MM.1S (cell line): ENCODE measurements around the gene SYTL2.
"Not testable (repeated sequence)": the region's sequence is repeated elsewhere in the genome, so short reads cannot be mapped to it uniquely, and the experiment has no call there.

Experiments used
- DNase-seq: peaks from one replicate; pipeline ENCODE4 v3.0.0-alpha.2; 2015
- H2AFZ ChIP-seq: fragments of 300-600 bp; sonication (generic); 2 replicates; pipeline ENCODE4 v1.6.0; 2016; ENCODE audit warnings: antibody characterized with exemption, low read length
- H3F3A ChIP-seq: fragments of 300-600 bp; sonication (generic); 2 replicates; pipeline ENCODE4 v1.6.1; 2016; ENCODE audit warnings: mild to moderate bottlenecking, antibody characterized with exemption, low read length, moderate library complexity, mixed read lengths; ENCODE audit not compliant: insufficient read depth
- H3K27ac ChIP-seq: fragments of 300-600 bp; sonication (generic); 2 replicates; pipeline ENCODE4 v1.5.1; 2016; ENCODE audit warnings: mild to moderate bottlenecking, low read length
- H3K27me3 ChIP-seq: fragments of 300-600 bp; sonication (generic); replicated peaks from 2 replicates; pipeline ENCODE4 v1.6.0; 2016; ENCODE audit warnings: low read length; ENCODE audit not compliant: insufficient read depth
- H3K36me3 ChIP-seq: fragments of 300-600 bp; sonication (generic); replicated peaks from 2 replicates; pipeline ENCODE4 v1.6.1; 2016; ENCODE audit warnings: mild to moderate bottlenecking, low read length, mixed read lengths; ENCODE audit not compliant: insufficient read depth
- H3K4me1 ChIP-seq: fragments of 300-600 bp; sonication (generic); 2 replicates; pipeline ENCODE4 v1.6.1; 2016; ENCODE audit warnings: low read length, mixed read lengths
- H3K4me2 ChIP-seq: fragments of 300-600 bp; sonication (generic); 2 replicates; pipeline ENCODE4 v1.6.0; 2016; ENCODE audit warnings: low read depth, low read length
- H3K4me3 ChIP-seq: fragments of 300-600 bp; sonication (generic); 2 replicates; pipeline ENCODE4 v1.5.1; 2016; ENCODE audit warnings: low read length, mixed read lengths
- H3K79me2 ChIP-seq: fragments of 300-600 bp; sonication (generic); 2 replicates; pipeline ENCODE4 v1.6.1; 2016; ENCODE audit warnings: mixed run types, low read length, mixed read lengths
- H3K9ac ChIP-seq: fragments of 300-600 bp; sonication (generic); 2 replicates; pipeline ENCODE4 v1.6.1; 2016; ENCODE audit warnings: low read length, mixed read lengths
- H3K9me2 ChIP-seq: fragments of 300-600 bp; sonication (generic); replicated peaks from 2 replicates; pipeline ENCODE4 v1.6.1; 2016; ENCODE audit warnings: mild to moderate bottlenecking, low read length, mixed read lengths; ENCODE audit not compliant: insufficient read depth
- H3K9me3 ChIP-seq: fragments of 300-600 bp; sonication (generic); replicated peaks from 2 replicates; pipeline ENCODE4 v1.6.1; 2016; ENCODE audit warnings: mild to moderate bottlenecking, low read length, mixed read lengths; ENCODE audit not compliant: insufficient read depth
- H4K20me1 ChIP-seq: fragments of 300-600 bp; sonication (generic); 2 replicates; pipeline ENCODE4 v1.6.1; 2016; ENCODE audit warnings: mild to moderate bottlenecking, low read length, moderate library complexity, mixed read lengths; ENCODE audit not compliant: insufficient read depth
- EZH2 ChIP-seq: fragments of 300-600 bp; sonication (generic); optimal IDR thresholded peaks from 2 replicates; pipeline ENCODE3; 2017; ENCODE audit warnings: low read depth, mild to moderate bottlenecking, antibody characterized with exemption, low read length, mixed read lengths
- EZH2phosphoT487 ChIP-seq: fragments of 300-600 bp; sonication (generic); IDR thresholded peaks from 2 replicates; pipeline ENCODE4 v1.6.1; 2018; ENCODE audit warnings: antibody characterized with exemption, low read length
- TF ChIP-seq, protein P1 (sequence below): fragments of 300-600 bp; sonication (generic); IDR thresholded peaks from 2 replicates; pipeline ENCODE4 v1.5.1; 2016; ENCODE audit warnings: antibody characterized with exemption, low read length, mixed read lengths

Gene SYTL2

DNA sequence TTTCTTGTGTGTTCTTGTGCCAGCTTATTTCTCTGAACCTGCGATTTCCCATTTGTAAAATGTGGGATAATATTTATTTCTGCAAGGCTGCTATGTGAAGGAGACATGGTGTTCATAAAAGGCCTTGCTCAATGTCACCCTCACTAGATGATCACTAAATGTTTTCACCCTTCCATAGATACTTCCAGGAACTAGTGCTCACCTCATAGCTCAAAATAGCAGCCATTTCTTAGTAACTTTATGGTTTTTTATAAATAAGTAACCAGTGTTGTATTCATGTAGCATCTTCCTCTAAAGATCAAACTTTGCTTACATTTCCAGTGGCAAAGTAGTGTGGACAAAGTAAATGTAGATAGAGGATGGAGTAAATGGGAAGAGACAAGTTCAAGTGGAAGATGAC lies 23.8 kb downstream of the SYTL2 start:
- TF ChIP-seq EZH2 (no peak), EZH2phosphoT487 (no peak)
- TF ChIP-seq, protein P1, sequence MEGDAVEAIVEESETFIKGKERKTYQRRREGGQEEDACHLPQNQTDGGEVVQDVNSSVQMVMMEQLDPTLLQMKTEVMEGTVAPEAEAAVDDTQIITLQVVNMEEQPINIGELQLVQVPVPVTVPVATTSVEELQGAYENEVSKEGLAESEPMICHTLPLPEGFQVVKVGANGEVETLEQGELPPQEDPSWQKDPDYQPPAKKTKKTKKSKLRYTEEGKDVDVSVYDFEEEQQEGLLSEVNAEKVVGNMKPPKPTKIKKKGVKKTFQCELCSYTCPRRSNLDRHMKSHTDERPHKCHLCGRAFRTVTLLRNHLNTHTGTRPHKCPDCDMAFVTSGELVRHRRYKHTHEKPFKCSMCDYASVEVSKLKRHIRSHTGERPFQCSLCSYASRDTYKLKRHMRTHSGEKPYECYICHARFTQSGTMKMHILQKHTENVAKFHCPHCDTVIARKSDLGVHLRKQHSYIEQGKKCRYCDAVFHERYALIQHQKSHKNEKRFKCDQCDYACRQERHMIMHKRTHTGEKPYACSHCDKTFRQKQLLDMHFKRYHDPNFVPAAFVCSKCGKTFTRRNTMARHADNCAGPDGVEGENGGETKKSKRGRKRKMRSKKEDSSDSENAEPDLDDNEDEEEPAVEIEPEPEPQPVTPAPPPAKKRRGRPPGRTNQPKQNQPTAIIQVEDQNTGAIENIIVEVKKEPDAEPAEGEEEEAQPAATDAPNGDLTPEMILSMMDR = no peak
- Histone ChIP-seq H3K27ac (no peak overlapping the region), H3F3A (no peaks in the 10 kb centered on the region), H2AFZ (no peak overlapping the region), H3K9me2 (no peaks in the 10 kb centered on the region), H3K27me3 (no peaks in the 10 kb centered on the region), H3K9ac (no peak overlapping the region), H3K4me3 (no peak overlapping the region), H4K20me1 (no peaks in the 10 kb centered on the region), H3K4me2 (no peak overlapping the region), H3K4me1 (no peaks in the 10 kb centered on the region), H3K9me3 (no peaks in the 10 kb centered on the region), H3K79me2 (no peaks in the 10 kb centered on the region), H3K36me3 (no peaks in the 10 kb centered on the region)
- DNase-seq = no peak

DNA sequence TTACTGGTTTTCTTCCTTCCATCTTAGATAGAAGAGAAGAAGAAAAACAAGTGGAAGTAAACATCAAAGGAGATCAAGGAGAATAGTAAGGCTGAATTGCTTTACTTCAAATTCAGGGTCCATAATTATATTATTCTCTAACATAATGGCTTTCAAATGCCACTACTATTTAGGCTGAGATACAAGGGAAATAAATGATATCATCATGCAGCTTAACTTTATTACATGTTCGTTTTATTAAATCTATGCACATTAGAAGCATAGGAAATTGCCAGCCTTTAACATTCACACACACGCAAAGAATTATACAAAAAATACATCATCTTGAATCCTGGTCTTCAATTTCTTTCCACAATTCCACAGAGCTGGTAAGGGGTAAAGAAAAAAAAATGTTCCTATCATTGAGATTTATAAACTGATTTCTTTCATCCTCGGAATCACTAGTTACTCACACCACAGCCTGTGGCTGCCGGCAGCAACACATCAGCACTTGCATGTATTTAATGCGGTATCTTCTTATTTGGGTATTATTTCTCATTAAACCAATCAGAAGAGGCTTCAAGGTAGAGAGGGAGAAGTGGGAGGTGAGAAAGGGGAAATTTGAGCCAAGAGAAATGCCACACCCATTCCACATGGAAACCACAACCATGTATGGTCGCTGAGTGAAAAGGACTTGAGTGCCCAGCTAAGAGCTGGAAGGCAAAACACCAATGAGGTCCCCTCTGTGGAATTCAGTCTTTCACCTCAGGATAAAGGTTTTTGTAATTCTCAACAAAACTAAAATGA lies 26.3 kb downstream of the SYTL2 start:
- TF ChIP-seq, protein P1 = no peak
- TF ChIP-seq EZH2phosphoT487 (no peak), EZH2 (no peak)
- Histone ChIP-seq H3F3A (no peaks in the 10 kb centered on the region), H3K9me2 (no peaks in the 10 kb centered on the region)

DNA sequence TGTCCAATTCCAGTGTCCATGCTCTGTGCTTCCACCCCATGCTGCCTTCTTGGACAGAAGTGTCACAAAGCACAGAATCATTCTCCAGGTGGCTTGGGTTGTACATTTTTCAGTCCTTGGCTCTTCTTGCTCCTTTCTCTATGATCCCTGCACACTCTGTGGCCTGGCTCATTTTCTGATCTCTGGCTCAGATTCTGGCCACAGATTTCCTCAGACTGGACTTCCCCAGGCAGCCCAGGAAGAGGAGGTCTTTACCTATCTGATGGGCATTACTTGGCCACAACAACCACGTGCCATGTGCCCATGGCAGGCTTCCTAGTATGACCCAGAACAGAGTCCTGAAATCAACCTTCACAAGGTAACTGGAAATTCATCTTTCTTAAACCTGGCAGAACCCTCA lies 27.2 kb downstream of the SYTL2 start:
- H3K27ac ChIP-seq = no peak overlapping the region
- no peak overlapping the region for H3K9ac ChIP-seq
- H4K20me1 ChIP-seq = no peaks in the 10 kb centered on the region
- H3K9me2 ChIP-seq = no peaks in the 10 kb centered on the region
- H3K4me1 ChIP-seq = no peaks in the 10 kb centered on the region
- TF ChIP-seq EZH2phosphoT487 (no peak), EZH2 (no peak)
- TF ChIP-seq, protein P1 = no peak
- no peaks in the 10 kb centered on the region for H3K79me2 ChIP-seq
- H3F3A ChIP-seq = no peaks in the 10 kb centered on the region
- no peak overlapping the region for H2AFZ ChIP-seq
- no peak for DNase-seq
- H3K27me3 ChIP-seq = no peaks in the 10 kb centered on the region
- H3K4me2 ChIP-seq = no peak overlapping the region
- H3K4me3 ChIP-seq = no peak overlapping the region
- H3K9me3 ChIP-seq = no peaks in the 10 kb centered on the region
- no peaks in the 10 kb centered on the region for H3K36me3 ChIP-seq

More for the DNA sequence above, 26.3 kb downstream of the SYTL2 start:
- H3K27ac ChIP-seq = no peak overlapping the region
- no peaks in the 10 kb centered on the region for H4K20me1 ChIP-seq
- H3K9me3 ChIP-seq = no peaks in the 10 kb centered on the region
- DNase-seq = no peak
- H3K27me3 ChIP-seq = no peaks in the 10 kb centered on the region
- no peaks in the 10 kb centered on the region for H3K36me3 ChIP-seq
- no peaks in the 10 kb centered on the region for H3K4me1 ChIP-seq
- no peak overlapping the region for H3K9ac ChIP-seq
- no peaks in the 10 kb centered on the region for H3K79me2 ChIP-seq
- no peak overlapping the region for H3K4me3 ChIP-seq
- no peak overlapping the region for H2AFZ ChIP-seq
- no peak overlapping the region for H3K4me2 ChIP-seq

DNA sequence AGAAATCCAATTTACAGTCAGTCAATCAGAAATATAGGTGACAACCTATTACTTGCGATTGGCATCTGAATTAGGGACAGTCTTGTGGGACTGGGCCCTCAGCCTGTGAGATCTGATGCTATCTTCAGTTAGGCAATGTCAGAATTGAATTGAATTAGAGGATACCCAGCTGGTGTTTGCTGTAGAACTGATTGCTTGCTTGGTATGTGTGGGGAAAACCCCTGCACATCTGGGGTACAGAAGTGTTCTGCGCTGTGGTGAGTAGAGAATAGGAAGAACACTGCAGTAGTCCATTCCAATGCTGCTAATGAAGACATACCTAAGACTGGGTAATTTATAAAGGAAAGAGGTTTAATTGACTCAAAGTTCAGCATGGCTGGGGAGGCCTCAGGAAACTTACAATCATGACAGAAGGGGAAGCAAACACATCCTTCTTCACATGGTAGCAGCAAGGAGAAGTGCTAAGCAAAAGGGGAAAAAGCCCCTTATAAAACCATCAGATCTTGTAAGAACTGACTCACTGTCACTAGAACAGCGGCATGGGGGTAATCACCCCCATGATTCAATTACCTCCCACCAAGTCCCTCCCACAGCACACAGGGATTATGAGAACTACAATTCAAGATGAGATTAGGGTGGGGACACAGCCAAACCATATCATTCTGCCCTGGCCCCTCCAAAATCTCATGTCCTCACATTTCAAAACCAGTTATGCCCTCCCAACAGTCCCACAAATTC lies 30.0 kb downstream of the SYTL2 start:
- H3K4me2 ChIP-seq, H3K4me3 ChIP-seq, H3K27me3 ChIP-seq, H3K4me1 ChIP-seq, H3K9me3 ChIP-seq, H3K36me3 ChIP-seq, H3K9me2 ChIP-seq, H4K20me1 ChIP-seq, H3K79me2 ChIP-seq, H3K27ac ChIP-seq, H2AFZ ChIP-seq, H3F3A ChIP-seq, H3K9ac ChIP-seq, DNase-seq: not testable (repeated sequence)
